Adipocyte (in vitro differentiated cells): ENCODE results near the gene CLDN7.

Source experiments
- DNase-seq: peaks from one replicate; pipeline ENCODE4 v3.0.0-alpha.2; 2015; ENCODE audit warnings: low read depth
- H3K27me3 ChIP-seq: replicated peaks from 2 replicates; pipeline ENCODE4 v1.7.0; 2013; ENCODE audit warnings: mild to moderate bottlenecking, low read length, moderate library complexity; ENCODE audit not compliant: control insufficient read depth, insufficient read depth
- H3K36me3 ChIP-seq: 2 replicates; pipeline ENCODE4 v1.7.0; 2013; ENCODE audit warnings: low read length, mild to moderate bottlenecking, moderate library complexity; ENCODE audit not compliant: control insufficient read depth, insufficient read depth, severe bottlenecking
- H3K4me1 ChIP-seq: 2 replicates; pipeline ENCODE4 v1.7.0; 2013; ENCODE audit warnings: mild to moderate bottlenecking, low read length, moderate library complexity; ENCODE audit not compliant: control insufficient read depth, insufficient read depth
- H3K4me3 ChIP-seq: 2 replicates; pipeline ENCODE4 v1.7.0; 2013; ENCODE audit warnings: mild to moderate bottlenecking, low read length, moderate library complexity
- H3K9ac ChIP-seq: 2 replicates; pipeline ENCODE4 v1.7.0; 2013; ENCODE audit warnings: mild to moderate bottlenecking, low read length, moderate library complexity
- H3K9me3 ChIP-seq: 2 replicates; pipeline ENCODE4 v1.7.0; 2013; ENCODE audit warnings: mild to moderate bottlenecking, low read length, moderate library complexity; ENCODE audit not compliant: control insufficient read depth

CLDN7 gene

DNA sequence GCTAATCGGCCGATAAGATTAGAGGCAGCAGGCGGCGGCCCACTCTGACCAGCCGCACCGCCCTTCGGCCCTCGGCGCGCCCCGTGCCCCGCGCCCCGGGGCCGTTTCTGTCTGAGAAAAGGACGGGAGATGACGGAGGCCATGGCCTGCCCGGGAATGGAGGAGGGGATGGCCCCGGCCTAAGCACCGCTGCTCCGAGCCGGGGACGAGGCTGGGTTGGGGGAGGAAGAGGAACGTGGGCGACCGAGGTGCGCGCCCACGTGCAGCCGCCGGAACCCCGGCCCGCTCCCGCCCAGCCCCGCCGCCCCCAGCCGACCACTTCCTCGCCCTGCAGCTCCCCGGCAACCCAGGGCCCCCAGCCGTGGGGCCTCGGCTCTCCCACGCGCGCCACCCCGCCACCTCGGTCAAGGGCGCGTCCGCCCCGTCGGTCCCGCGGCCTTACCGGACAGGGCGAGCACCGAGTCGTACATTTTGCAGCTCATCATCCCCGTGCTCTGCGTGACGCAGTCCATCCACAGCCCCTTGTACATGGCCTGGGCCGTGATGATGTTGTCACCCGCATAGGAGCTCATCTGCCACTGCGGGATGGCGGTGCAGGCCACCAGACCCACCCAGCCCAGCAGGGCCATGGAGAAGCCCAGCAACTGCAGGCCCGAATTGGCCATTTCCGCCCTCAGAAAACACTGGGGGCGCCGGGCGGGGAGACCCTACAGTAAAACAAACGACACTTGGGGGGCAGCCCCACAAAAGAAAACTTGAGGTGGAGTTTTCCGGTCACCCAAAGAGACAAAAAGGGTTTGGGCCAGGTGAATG, 693 bp downstream of the CLDN7 start:
- Histone ChIP-seq H3K27me3 (no peaks in the 10 kb centered on the region), H3K4me3 (peak overlapping the region; percentile 68), H3K4me1 (peaks cover 42% of the 10 kb centered on the region), H3K9ac (peak overlapping the region; percentile 69), H3K9me3 (no peaks in the 10 kb centered on the region), H3K36me3 (peaks cover 24% of the 10 kb centered on the region)
- DNase-seq, result no peak

DNA sequence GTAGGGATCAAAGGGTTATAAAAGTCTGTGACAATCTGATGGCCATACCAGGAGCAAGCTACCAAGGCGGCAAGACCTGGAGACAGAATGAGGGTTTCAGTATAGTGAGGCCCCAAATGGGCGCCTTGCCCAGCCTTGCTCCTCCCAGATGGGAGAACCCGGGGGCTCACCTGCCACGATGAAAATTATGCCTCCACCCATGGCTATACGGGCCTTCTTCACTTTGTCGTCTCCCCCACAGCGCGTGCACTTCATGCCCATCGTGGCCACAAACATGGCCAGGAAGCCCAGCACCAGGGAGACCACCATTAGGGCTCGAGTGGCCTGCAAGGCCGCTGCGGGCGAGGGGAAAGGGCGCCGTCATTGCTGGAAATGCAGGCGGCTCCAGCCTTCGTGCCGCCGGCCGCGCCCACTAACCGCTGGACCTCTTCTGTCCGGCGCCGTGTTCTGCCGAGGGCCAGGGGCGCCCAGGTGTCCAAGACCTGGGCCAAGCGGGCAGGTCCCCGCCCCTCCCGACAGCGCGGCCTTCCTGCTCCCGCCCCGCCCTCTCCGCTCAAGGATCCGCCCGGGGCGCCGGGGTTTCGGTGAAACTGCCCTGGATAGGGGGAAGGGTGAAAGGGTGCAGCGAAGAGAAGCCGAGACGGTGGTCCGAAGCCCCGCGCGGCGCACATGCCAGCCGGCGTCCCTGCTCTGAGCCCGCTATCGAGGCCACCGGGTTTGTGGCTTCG, 1.5 kb downstream of the CLDN7 start:
- peaks cover 28% of the 10 kb centered on the region for H3K36me3 ChIP-seq
- peak overlapping the region; percentile 68 for H3K4me3 ChIP-seq
- no peaks in the 10 kb centered on the region for H3K27me3 ChIP-seq
- peaks cover 41% of the 10 kb centered on the region for H3K4me1 ChIP-seq
- peak overlapping the region; percentile 69 for H3K9ac ChIP-seq
- DNase-seq, result no peak
- H3K9me3 ChIP-seq, result no peaks in the 10 kb centered on the region

- no peak for DNase-seq
- no peaks in the 10 kb centered on the region for H3K9me3 ChIP-seq
- peaks cover 41% of the 10 kb centered on the region for H3K4me1 ChIP-seq
- peaks cover 32% of the 10 kb centered on the region for H3K36me3 ChIP-seq
- no peaks in the 10 kb centered on the region for H3K27me3 ChIP-seq
- peak overlapping the region; percentile 69 for H3K9ac ChIP-seq
- H3K4me3 ChIP-seq, result no peak overlapping the region
These were observed 2.1 kb downstream of the CLDN7 start for GRCh38 chr17:7260151-7260550.

- peaks cover 39% of the 10 kb centered on the region for H3K36me3 ChIP-seq
- no peak overlapping the region for H3K4me3 ChIP-seq
- peaks cover 39% of the 10 kb centered on the region for H3K4me1 ChIP-seq
- H3K9ac ChIP-seq, result peak overlapping the region; percentile 53
- no peaks in the 10 kb centered on the region for H3K27me3 ChIP-seq
- DNase-seq, result no peak
- H3K9me3 ChIP-seq, result no peaks in the 10 kb centered on the region
These were observed 2.8 kb downstream of the CLDN7 start for GRCh38 chr17:7259555-7259889.

DNA sequence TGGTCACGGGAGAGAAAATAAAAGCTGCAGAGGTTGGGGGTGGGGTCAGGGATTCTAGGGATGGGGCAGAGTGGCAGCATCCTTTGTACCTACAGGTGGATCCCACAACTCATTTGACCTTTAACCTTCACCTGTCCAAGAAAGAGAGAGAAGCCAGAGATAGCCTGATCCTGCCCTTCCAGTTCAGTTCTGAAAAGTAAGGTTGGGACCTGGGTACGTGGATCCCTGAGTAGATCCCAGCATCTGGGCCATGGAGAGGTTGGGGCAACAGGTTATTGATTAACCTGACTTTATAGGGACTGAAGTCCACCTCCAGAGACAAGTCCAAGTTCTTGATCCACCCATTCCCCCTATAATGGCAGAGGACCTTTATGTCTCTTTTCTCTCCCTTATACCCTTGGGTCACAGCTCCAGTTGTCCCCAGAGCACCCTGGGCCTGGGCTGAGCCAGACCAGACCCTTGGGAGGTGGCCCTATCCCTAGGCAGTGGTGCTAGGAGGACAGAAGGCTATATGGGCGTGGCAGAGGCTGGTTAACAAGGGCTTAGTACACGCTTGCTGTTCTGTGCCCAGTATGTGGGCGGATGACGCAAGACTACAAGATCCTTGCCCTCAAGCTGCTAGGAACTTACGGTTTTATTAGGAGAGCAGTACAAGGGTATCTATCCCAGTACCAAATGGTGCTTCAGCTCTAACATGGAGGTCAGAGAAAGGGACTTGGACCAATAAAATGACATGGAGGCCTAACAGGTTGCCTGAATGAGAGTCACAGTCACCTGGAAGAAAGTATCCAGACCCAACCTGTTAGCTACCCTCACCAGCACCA, 3.3 kb downstream of the CLDN7 start:
- H3K36me3 ChIP-seq, result peaks cover 45% of the 10 kb centered on the region
- H3K9ac ChIP-seq, result peak overlapping the region; percentile 53
- H3K27me3 ChIP-seq, result no peaks in the 10 kb centered on the region
- no peak overlapping the region for H3K4me3 ChIP-seq
- peaks cover 35% of the 10 kb centered on the region for H3K4me1 ChIP-seq
- H3K9me3 ChIP-seq, result no peaks in the 10 kb centered on the region
- peak; percentile 51 for DNase-seq

DNA sequence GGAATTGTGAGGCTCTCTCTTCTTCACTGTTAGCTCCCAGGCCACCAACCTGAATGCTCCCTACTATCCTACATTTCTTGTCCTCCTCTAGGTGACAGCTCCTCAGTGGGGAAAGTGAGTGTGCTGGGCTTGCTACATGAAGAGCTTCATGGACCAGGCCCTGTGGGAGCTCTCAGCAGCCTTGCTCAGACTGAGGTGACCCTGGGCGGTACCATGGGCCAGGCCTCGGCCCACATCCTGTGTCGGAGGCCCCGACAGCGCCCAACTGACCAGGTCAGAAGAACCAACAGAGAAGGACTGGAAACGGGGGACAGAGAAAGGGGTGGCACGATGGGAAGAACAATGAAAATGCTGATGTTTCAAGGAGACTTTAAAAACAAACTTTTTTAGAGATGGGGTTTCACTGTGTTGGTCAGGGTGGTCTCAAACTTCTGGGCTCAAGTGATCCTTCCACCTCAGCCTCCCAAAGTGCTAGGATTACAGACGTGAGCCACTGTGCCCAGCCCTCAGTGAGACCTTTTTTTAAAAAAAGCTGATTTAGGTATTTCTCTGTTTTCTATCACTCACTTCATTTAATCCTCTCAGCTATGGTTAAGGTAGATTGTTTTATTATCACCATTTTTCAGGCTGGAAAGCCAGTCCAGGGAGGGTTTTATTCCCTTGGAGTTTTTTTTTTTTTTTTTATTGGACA, 5.4 kb downstream of the CLDN7 start:
- DNase-seq, result no peak
- Histone ChIP-seq H3K4me1 (peaks cover 33% of the 10 kb centered on the region), H3K36me3 (peaks cover 45% of the 10 kb centered on the region)

GRCh38 chr17:7254511-7254910, 7.8 kb downstream of the CLDN7 start:
- Histone ChIP-seq H3K27me3 (no peaks in the 10 kb centered on the region), H3K36me3 (peaks cover 44% of the 10 kb centered on the region), H3K9me3 (no peaks in the 10 kb centered on the region), H3K4me3 (no peak overlapping the region), H3K9ac (no peak overlapping the region), H3K4me1 (peaks cover 27% of the 10 kb centered on the region)
- no peak for DNase-seq

More for the DNA sequence above, 5.4 kb downstream of the CLDN7 start:
- no peak overlapping the region for H3K9ac ChIP-seq
- H3K9me3 ChIP-seq, result no peaks in the 10 kb centered on the region
- H3K4me3 ChIP-seq, result no peak overlapping the region
- no peaks in the 10 kb centered on the region for H3K27me3 ChIP-seq

GRCh38 chr17:7253082-7253481, 9.2 kb downstream of the CLDN7 start:
- peak overlapping the region; percentile 97 for H3K9ac ChIP-seq

DNA sequence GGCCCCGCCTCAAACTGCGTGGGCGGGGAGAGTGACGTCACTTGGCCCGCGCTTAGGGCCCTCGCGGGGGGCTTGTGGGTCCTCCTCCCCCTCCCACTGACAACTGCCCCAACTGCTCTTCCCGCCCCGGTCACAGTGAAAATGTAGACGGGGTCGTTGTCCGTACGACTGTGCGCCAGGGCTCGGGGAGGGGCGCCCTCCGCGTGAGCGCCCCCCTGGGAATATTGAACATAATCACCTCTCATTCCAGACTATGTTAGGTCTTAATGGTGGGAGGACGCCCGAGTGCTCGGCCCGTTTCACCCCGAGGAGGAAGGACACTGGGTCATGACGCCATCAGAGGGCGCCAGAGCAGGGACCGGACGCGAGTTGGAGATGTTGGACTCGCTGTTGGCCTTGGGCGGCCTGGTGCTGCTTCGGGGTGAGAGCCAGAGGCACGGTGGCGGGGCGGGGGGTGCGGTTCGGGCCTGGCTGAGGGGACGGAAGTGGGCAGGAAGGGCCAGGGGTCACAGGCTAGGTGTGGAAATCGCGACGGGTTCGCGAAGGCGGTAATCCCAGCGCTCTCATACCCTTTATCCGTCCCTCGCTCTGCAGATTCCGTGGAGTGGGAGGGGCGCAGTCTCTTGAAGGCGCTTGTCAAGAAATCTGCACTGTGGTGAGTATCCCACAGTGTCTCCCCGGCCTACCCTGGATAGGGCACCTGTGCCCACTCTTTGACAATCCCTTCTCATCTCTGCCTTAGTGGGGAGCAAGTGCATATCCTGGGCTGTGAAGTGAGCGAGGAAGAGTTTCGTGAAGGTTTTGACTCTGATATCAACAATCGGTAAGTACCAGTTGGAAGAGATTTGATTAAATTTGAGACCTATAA, 9.9 kb downstream of the CLDN7 start, which contains the start of gene ELP5:
Gene ELP5, plus strand, starts transcription at position 40 of the 868 bp plus-strand sequence. Its CDS starts 336 bp downstream, at position 376.
- no peaks in the 10 kb centered on the region for H3K27me3 ChIP-seq
- H3K9me3 ChIP-seq, result no peaks in the 10 kb centered on the region
- peak; percentile 98 for DNase-seq
- H3K4me1 ChIP-seq, result peaks cover 28% of the 10 kb centered on the region
- H3K4me3 ChIP-seq, result peak within 1 kb of the TSS; percentile 88
- H3K9ac ChIP-seq, result peak within 1 kb of the TSS; percentile 97
- peaks cover 29% of the 10 kb centered on the region for H3K36me3 ChIP-seq

More at GRCh38 chr17:7253082-7253481, 9.2 kb downstream of the CLDN7 start:
- H3K36me3 ChIP-seq, result peaks cover 32% of the 10 kb centered on the region
- no peaks in the 10 kb centered on the region for H3K9me3 ChIP-seq
- no peak for DNase-seq
- H3K4me3 ChIP-seq, result peak overlapping the region; percentile 88
- peaks cover 28% of the 10 kb centered on the region for H3K4me1 ChIP-seq
- no peaks in the 10 kb centered on the region for H3K27me3 ChIP-seq

DNA sequence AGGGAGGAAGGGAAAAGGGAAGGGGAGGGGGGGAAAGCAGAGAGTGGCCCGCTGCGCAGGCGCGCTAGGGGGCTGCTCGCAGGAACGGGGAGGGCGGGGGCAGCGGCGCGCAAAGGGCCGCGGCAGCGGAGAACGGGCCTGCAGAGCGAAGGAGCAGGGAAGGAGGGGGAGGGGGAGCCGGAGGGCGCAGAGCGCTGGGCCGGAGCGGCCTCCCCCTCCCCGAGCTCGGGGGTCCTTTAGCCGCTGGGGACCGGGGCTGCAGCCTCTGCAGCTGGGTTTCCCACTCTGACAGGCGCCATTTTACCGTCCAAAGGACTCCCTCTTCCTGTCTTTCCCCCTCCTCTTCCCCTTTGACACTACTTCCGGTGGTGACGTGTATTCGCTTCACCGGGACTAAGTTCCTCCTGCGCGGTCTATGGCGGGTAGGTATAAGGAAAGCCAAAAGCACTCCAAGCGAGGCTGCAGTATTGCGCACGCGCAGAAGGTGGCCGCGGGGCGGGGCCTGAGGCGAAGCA, 10.6 kb downstream of the CLDN7 start, which contains the start of gene CTDNEP1:
Gene CTDNEP1, minus strand, starts transcription at position 74 of the 515 bp plus-strand sequence. CDS start 438 bp downstream, outside the sequence.
- no peaks in the 10 kb centered on the region for H3K27me3 ChIP-seq

More for the DNA sequence above, 10.6 kb downstream of the CLDN7 start, which contains the start of gene CTDNEP1:
- Histone ChIP-seq H3K9ac (peak within 1 kb of the TSS; percentile 97), H3K4me1 (peaks cover 28% of the 10 kb centered on the region), H3K9me3 (no peaks in the 10 kb centered on the region), H3K36me3 (peaks cover 26% of the 10 kb centered on the region), H3K4me3 (peak within 1 kb of the TSS; percentile 88)
- peak; percentile 99 for DNase-seq
